CD14-positive monocyte (primary cell): Measurements from ENCODE around the gene TMTC1. TPM values are rescaled to one million over a fixed set of nuclear protein-coding genes. Genes with fewer than 3 reads are reported as not detected.

Experiments used
- DNase-seq, 3 donors: peaks; one replicate each; pipeline ENCODE4 v3.0.0-alpha.2; 2011 to 2022
- H2AFZ ChIP-seq: 2 replicates; pipeline ENCODE4 v1.6.0; 2012; ENCODE audit warnings: mild to moderate bottlenecking, low read depth, low read length, inconsistent platforms; ENCODE audit not compliant: insufficient read depth, poor library complexity, severe bottlenecking
- H3K27ac ChIP-seq, 2 donors: 1 replicate in 1 of 2; 2 replicates in 1 of 2; pipeline ENCODE4 v1.5.1; 2012 to 2013; ENCODE audit warnings: low read length in 2 of 2, control low read depth in 1 of 2, inconsistent platforms in 1 of 2, low read depth in 1 of 2, mild to moderate bottlenecking in 1 of 2
- H3K27me3 ChIP-seq, 2 donors: one replicate each; pipeline versions ENCODE4 v1.6.0 to v1.6.1; 2011 to 2013; ENCODE audit warnings: low read length in 2 of 2; ENCODE audit not compliant: control insufficient read depth in 2 of 2, insufficient read depth in 2 of 2
- H3K36me3 ChIP-seq, 2 donors: replicated peaks in 1 of 2; 1 replicate in 1 of 2; 2 replicates in 1 of 2; pipeline versions ENCODE4 v1.5.1 to v1.6.1; 2012 to 2013; ENCODE audit warnings: low read length in 2 of 2, control low read depth in 1 of 2, inconsistent platforms in 1 of 2, mild to moderate bottlenecking in 1 of 2; ENCODE audit not compliant: insufficient read depth in 2 of 2, control insufficient read depth in 1 of 2
- H3K4me1 ChIP-seq, 2 donors: 1 replicate in 1 of 2; 2 replicates in 1 of 2; pipeline versions ENCODE4 v1.5.1 to v1.6.1; 2012 to 2013; ENCODE audit warnings: low read length in 2 of 2, control low read depth in 1 of 2, inconsistent platforms in 1 of 2, mild to moderate bottlenecking in 1 of 2, moderate library complexity in 1 of 2; ENCODE audit not compliant: insufficient read depth in 2 of 2, control insufficient read depth in 1 of 2
- H3K4me2 ChIP-seq: replicated peaks from 2 replicates; pipeline ENCODE3; 2012; ENCODE audit warnings: low read length, moderate library complexity, mild to moderate bottlenecking; ENCODE audit not compliant: poor library complexity, severe bottlenecking; ENCODE audit errors: extremely low read depth
- H3K4me3 ChIP-seq, 3 experiments: fragments of 200-600 bp in 1 of 3; sonication (generic) in 1 of 3; replicated peaks in 1 of 3; 1 replicate in 2 of 3; 2 replicates in 1 of 3; pipeline ENCODE4 v1.5.1; 2011 to 2013; ENCODE audit warnings: low read length in 3 of 3, mild to moderate bottlenecking in 3 of 3, control low read depth in 2 of 3, low read depth in 2 of 3, inconsistent platforms in 1 of 3, moderate library complexity in 1 of 3
- H3K79me2 ChIP-seq: 2 replicates; pipeline ENCODE4 v1.6.0; 2012; ENCODE audit warnings: mild to moderate bottlenecking, control low read depth, inconsistent platforms, low read length, moderate library complexity; ENCODE audit not compliant: insufficient read depth
- H3K9ac ChIP-seq: 2 replicates; pipeline ENCODE4 v1.6.0; 2017; ENCODE audit warnings: low read length, mild to moderate bottlenecking; ENCODE audit not compliant: insufficient read depth, poor library complexity, severe bottlenecking
- H3K9me3 ChIP-seq, 2 donors: replicated peaks in 1 of 2; 1 replicate in 1 of 2; 2 replicates in 1 of 2; pipeline versions ENCODE4 v1.5.1 to v1.6.1; 2012 to 2013; ENCODE audit warnings: low read length in 2 of 2, control low read depth in 1 of 2; ENCODE audit not compliant: control insufficient read depth in 1 of 2, insufficient read depth in 1 of 2
- H4K20me1 ChIP-seq: 2 replicates; pipeline ENCODE4 v1.6.0; 2012; ENCODE audit warnings: mild to moderate bottlenecking, low read length, control low read depth, moderate library complexity; ENCODE audit not compliant: insufficient read depth
- H3K27ac Mint-ChIP-seq, 7 donors: one replicate each; pipeline ENCODE4 v1.8.0; 2020; ENCODE audit warnings: mild to moderate bottlenecking in 7 of 7, mixed read lengths in 7 of 7, moderate library complexity in 6 of 7, inconsistent platforms in 2 of 7
- H3K27me3 Mint-ChIP-seq, 3 donors: one replicate each; pipeline ENCODE4 v1.8.0; 2021 to 2022; ENCODE audit warnings: low read depth in 3 of 3, mild to moderate bottlenecking in 3 of 3, mixed read lengths in 3 of 3, moderate library complexity in 3 of 3, inconsistent platforms in 1 of 3
- H3K36me3 Mint-ChIP-seq, 2 donors: one replicate each; pipeline ENCODE4 v1.8.0; 2020; ENCODE audit warnings: mixed read lengths in 2 of 2, inconsistent platforms in 1 of 2, mild to moderate bottlenecking in 1 of 2
- H3K4me1 Mint-ChIP-seq: one replicate; pipeline ENCODE4 v1.8.0; 2020; ENCODE audit warnings: mild to moderate bottlenecking, mixed read lengths
- H3K4me3 Mint-ChIP-seq, 2 donors: one replicate each; pipeline ENCODE4 v1.8.0; 2020; ENCODE audit warnings: mild to moderate bottlenecking in 2 of 2, mixed read lengths in 2 of 2, moderate library complexity in 1 of 2
- H3K9me3 Mint-ChIP-seq, 7 donors: one replicate each; pipeline ENCODE4 v1.8.0; 2020 to 2022; ENCODE audit warnings: mixed read lengths in 7 of 7, mild to moderate bottlenecking in 6 of 7, moderate library complexity in 6 of 7, inconsistent platforms in 2 of 7
- CTCF ChIP-seq: fragments of 200-600 bp; IDR thresholded peaks from one replicate; pipeline ENCODE4 v1.8.0; 2022; ENCODE audit warnings: antibody characterized with exemption, mild to moderate bottlenecking
- WGBS: methylation state at CpG from one replicate; pipeline ENCODE4 v1.1.5; 2013; ENCODE audit warnings: missing lambda C conversion rate; ENCODE audit not compliant: insufficient coverage; 5-methylcytosine and 5-hydroxymethylcytosine counted together
- intact Hi-C, 2 donors: fragments of 100-400 bp; cut with micrococcal nuclease; formaldehyde crosslinking; loops; one replicate each; pipeline versions ENCODE4 v1.15.0 to v1.15.1; 2023
- polyA plus RNA-seq, 3 donors: library from polyadenylated mRNA; depleted of rRNA in 1 of 3; unstranded in 2 of 3; stranded (reverse) in 1 of 3; fragments of 300-500 nt in 2 of 3; fragments of >200 nt in 1 of 3; fragmentation: Illumina TruSeq in 2 of 3; gene quantifications; 1 replicate in 2 of 3; 2 replicates in 1 of 3; pipeline ENCODE4 v1.2.3, GENCODE V29; 2012 to 2021

Gene TMTC1
- polyA plus RNA-seq, 3 donors: 0.57 to 5.6 (median 2.1) TPM

- Histone ChIP-seq H3K79me2 (no peaks in the 10 kb centered on the region), H3K27me3 (no peaks in the 10 kb centered on the region), H3K9me3 (no peaks in the 10 kb centered on the region), H3K36me3 (no peaks in the 10 kb centered on the region), H2AFZ (no peak overlapping the region), H3K4me3 (no peak overlapping the region), H3K27ac (no peak overlapping the region), H3K9ac (no peak overlapping the region), H3K4me1 (no peaks in the 10 kb centered on the region), H3K4me2 (no peak overlapping the region), H4K20me1 (no peaks in the 10 kb centered on the region)
- Mint-ChIP-seq H3K4me1 (no peaks in the 10 kb centered on the region), H3K4me3 (no peak overlapping the region), H3K27me3 (peaks cover 0 to 3% (median under 1%) of the 10 kb centered on the region in 3 donors), H3K36me3 (peaks cover 0 to 3% of the 10 kb centered on the region in 2 donors), H3K9me3 (peaks cover 0 to 3% (median 0%) of the 10 kb centered on the region in 7 donors), H3K27ac (peak overlapping the region in 1 of 7 donors; percentile 31)
- no peak for TF ChIP-seq CTCF
- intact Hi-C loops: no loop called here
- DNase-seq: no peak
- WGBS: no CpG with 5 or more reads among the region's 5 CpGs
These were observed 109.3 kb downstream of the TMTC1 start for GRCh38 chr12:29674463-29674862.

- no peaks in the 10 kb centered on the region for H3K27me3 ChIP-seq
- Mint-ChIP-seq H3K36me3 (peaks cover 0 to 3% of the 10 kb centered on the region in 2 donors), H3K4me3 (no peak overlapping the region), H3K27ac (no peak overlapping the region), H3K9me3 (peaks cover 0 to 3% (median 0%) of the 10 kb centered on the region in 7 donors), H3K4me1 (no peaks in the 10 kb centered on the region), H3K27me3 (peaks cover 0 to 2% (median 0%) of the 10 kb centered on the region in 3 donors)
- H3K9ac ChIP-seq: no peak overlapping the region
- no peak overlapping the region for H3K4me3 ChIP-seq
- no peak overlapping the region for H2AFZ ChIP-seq
- no peaks in the 10 kb centered on the region for H4K20me1 ChIP-seq
- WGBS: no CpG with 5 or more reads among the region's 3 CpGs
- no peaks in the 10 kb centered on the region for H3K79me2 ChIP-seq
- intact Hi-C loops: no loop called here
- H3K36me3 ChIP-seq: no peaks in the 10 kb centered on the region
- H3K27ac ChIP-seq: no peak overlapping the region
- no peak overlapping the region for H3K4me2 ChIP-seq
- no peak for DNase-seq
- no peaks in the 10 kb centered on the region for H3K4me1 ChIP-seq
- H3K9me3 ChIP-seq: no peaks in the 10 kb centered on the region
- no peak for TF ChIP-seq CTCF
These were observed 110.4 kb downstream of the TMTC1 start for GRCh38 chr12:29673346-29673745.
